SU-DHL-6 (cell line): ENCODE data around the gene BICC1.

Experiments
- CTCF ChIP-seq: fragments of 200-600 bp; sonication (generic); IDR thresholded peaks from one replicate; pipeline ENCODE4 v1.5.1; 2017; ENCODE audit warnings: antibody characterized with exemption, mild to moderate bottlenecking, low read length, moderate library complexity; ENCODE audit not compliant: insufficient read depth, poor library complexity, severe bottlenecking
- EZH2phosphoT487 ChIP-seq: fragments of 200-600 bp; sonication (generic), shearing (Covaris generic); conservative IDR thresholded peaks from 2 replicates; pipeline ENCODE4 v1.6.1; 2018; ENCODE audit warnings: mild to moderate bottlenecking, antibody characterized with exemption, low read length, moderate library complexity, mixed read lengths

- no peak for TF ChIP-seq CTCF
- TF ChIP-seq EZH2phosphoT487 = no peak
Measured at GRCh38 chr10:58675321-58675720, 162.6 kb downstream of the BICC1 start.
